Measurements from ENCODE around the gene PSD2.

PSD2 gene

DNA sequence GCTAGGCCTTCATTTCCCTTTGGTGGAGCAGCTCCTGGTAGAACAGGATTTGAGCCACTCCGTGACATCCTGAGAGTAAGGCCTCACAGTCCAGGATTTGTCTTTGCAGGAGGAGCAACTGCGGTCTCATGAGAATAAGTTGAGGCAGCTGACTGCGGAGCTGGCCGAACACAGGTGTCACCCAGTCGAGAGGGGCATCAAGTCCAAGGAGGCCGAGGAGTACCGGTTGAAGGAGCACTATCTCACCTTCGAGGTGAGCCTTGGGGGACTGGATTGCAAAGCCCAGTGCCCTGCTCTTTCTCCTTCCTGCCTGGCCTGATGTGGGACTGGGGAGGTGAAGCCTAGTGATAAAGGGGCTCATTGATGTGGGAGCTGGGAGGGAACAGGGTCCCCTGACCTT, 44.3 kb downstream of the PSD2 start:
- DNase-seq, result no peak

GRCh38 chr5:139841549-139841948, 45.9 kb downstream of the PSD2 start:
- DNase-seq, result no peak

GRCh38 chr5:139842321-139842720, 46.7 kb downstream of the PSD2 start:
- no peak for DNase-seq

DNA sequence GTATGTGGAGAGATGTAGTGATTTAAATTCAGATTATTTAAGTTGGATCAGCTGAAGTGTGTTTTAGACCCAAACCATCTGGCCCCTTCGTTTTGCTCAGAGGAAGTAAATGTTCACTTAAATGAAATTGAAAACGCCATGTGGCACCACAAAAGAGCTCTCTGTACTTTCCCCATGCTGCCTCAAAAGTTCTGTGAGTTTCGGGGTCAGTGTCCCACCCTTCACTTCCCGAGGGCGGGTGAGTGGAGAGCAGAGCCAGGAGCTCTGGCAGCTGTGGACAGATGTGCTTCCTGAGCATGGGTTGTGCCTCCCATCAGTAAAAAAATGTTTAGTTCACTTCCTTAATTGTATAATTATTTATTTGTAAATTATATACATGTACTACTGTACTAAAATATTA, 48.4 kb downstream of the PSD2 start:
- DNase-seq, result no peak

DNA sequence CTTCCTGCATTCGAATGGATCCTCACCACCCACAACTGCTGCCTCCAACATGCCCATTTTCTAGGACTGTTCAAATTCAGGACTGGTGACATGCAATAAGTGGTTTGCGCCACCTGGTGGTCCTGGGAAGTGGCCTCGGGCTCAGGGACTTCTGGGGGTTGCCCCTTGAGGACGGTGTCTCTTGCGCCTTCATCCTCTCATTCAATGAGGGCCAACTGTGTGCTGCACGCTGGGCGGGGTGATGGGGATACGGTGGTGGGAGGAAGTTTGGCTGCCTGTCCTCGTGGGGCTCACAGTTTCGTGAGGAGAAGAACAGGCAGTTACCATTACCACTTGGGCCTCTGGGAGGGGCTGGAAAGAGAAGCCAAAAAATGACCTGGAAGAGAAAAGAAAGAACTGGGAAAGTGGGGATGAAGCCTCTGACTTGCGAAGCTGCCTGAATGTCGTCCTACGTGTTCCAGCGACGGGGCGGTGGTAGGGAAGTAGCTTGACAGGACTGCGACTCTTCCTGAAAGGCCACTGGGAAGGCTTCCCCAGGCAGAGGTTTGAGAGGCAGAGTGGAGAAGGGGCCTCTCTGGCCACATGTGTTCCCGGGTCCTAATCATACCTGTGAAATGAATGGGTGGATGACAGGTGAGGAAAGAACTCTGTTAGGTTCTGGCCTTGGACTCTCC, 49.0 kb downstream of the PSD2 start:
- DNase-seq, result peak; percentile 77

DNA sequence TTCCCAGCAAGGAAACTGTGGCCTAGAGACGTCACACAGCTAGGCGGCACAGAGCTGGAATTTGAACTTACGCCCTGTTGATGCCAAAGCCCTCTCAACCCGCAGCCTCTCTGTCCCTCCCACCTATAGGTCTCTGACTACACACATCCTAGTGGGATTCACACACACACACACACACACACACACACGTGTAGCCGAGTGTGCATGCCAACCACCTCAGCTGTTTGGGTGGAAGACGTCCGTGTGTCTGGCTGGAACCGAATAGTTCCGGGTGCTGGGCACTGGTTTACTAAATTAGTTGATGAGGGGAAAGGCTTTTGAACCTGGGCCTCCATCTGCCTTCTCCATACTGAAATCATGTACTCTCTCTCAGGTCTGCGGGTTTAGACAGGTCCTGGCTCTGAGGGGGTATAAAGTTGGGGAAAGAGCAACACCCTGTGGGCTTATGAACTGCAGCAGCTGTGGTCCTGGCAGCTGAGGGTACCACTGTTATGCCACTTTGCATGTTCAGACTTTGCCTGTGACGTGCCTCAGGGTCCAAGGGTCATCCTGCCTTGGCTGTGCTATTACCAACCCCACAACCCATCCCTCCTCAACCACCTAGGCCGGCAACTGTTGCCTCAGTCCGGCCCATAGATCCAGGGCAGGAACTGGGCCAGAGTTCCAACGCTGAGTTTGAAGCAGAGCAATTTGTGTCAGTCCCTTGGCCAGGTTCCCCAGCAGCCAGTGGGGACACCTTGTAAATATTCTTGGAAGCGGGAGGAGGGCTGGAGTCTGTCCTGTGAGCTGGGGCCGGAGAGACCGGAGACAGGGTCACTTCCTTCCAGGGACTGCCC, 50.5 kb downstream of the PSD2 start:
- no peak for DNase-seq

- no peak for DNase-seq
These were observed 51.5 kb downstream of the PSD2 start for GRCh38 chr5:139847091-139847490.

DNA sequence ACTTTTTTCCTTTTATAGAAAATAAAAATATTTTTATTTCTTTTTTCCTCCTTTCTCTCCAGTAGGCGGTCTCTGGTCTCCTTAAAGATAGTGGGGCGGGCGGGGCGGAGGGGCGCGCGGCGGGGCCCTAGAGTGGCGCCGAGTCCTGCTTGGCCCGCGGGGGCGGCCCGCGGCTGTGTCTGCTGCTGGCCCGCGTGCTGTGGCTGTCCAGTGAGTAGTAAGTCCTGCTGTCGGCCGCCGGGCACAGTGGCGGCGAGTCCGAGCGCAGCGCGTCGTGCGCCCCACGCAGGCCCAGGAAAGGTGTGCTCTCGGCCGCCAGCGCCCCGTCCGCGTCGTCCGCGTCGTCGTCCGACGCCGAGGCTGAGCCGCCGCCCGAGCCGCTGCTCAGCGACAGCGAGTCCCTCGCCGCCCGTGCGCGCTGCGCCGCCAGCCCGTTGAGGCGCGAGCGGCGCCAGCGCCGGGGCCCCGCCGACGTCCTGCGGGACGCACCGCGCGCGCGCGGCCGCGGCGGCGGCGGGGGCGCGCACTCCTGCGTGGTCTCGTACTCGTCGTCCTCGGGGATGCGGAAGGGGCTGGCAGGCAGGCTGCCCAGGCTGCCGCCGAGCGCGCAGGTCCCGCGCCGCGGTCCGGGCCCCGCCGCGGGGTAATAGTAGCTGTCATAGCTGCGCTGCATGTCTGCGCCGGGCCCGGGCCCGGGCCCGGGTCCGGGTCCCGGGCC, 52.3 kb downstream of the PSD2 start:
- peak; percentile 84 for DNase-seq

DNA sequence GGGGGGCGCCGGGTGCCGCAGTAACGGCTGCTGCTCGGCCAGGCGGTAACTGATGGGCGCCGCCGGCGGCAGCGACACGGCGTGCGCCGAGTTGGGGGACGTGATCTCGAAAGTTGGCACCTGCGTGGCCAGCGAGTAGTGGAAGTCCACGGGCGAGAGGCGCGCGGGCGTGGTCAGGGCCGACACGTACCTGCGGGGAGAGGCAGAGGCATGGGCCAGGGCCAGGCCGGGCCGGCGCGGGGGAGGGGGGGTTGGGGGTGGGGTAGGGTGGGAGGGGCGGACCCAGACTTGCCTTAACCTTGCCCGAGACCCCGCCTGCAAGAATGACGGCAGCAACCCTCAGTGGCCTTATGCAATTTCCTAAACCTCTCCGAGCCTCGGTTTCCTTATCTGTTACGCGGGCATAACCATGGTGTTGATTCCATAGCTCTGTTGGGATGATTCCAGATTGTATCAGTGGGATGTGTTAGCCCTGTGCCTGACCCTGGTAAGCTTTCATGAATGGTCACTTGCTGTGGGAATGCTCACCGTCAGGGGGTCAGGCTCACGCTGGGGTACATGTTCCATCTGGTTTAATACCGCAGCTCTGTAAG, 53.0 kb downstream of the PSD2 start:
- peak; percentile 44 for DNase-seq

GRCh38 chr5:139849501-139849900, 53.9 kb downstream of the PSD2 start:
- no peak for DNase-seq

DNA sequence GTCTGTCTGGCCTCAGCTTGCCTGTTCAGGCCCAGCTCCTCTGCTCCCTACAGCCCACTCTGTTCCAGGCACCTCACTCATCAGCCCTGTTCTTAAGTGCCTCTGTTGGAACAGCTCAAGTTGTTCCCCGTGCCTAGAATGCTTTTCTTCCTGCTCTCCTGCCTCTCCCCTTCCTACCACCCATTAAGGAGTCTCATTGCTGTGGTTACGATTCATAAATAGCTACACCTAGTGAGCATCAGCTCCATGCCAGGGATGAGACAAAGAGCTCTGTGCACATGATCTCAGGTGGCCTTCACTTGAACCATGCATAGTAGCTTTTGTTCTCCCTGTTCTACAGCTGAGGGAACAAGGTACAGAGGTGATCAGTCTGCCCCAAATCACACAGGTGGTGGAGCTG, 54.3 kb downstream of the PSD2 start:
- DNase-seq, result no peak

GRCh38 chr5:139850423-139851016, 54.9 kb downstream of the PSD2 start:
- DNase-seq, result no peak

- no peak for DNase-seq
These were observed 56.0 kb downstream of the PSD2 start for GRCh38 chr5:139851558-139851957.

GRCh38 chr5:139852696-139853095, 57.1 kb downstream of the PSD2 start:
- DNase-seq, result no peak

- DNase-seq, result no peak
These were observed 58.5 kb downstream of the PSD2 start for GRCh38 chr5:139854029-139854605.

GRCh38 chr5:139854953-139855352, 59.3 kb downstream of the PSD2 start:
- DNase-seq, result no peak

- DNase-seq, result no peak
These were observed 59.8 kb downstream of the PSD2 start for GRCh38 chr5:139855451-139855850.

- DNase-seq, result no peak
These were observed 60.4 kb downstream of the PSD2 start for GRCh38 chr5:139855946-139856540.

- DNase-seq, result no peak
These were observed 61.1 kb downstream of the PSD2 start for GRCh38 chr5:139856714-139857113.

DNA sequence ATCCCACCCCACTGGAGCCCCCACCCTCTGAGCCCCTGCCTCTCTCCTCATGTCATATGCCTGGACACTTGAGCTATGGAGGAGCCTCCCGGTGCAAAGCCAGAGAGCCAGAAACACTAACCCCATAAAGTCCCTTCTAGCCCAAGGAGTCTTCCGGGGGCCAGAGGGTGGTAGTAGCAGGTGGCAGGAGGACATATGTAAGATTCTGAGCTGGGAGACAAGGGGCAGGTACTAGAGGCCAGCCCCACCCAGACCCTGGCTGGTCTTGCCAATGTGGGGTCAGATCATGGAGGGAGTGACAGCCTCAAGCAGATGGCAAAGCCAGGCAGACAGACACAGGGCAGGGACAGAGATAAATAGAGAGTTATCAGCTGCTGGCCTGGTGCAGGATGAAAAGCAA, 63.4 kb downstream of the PSD2 start:
- DNase-seq, result no peak

DNA sequence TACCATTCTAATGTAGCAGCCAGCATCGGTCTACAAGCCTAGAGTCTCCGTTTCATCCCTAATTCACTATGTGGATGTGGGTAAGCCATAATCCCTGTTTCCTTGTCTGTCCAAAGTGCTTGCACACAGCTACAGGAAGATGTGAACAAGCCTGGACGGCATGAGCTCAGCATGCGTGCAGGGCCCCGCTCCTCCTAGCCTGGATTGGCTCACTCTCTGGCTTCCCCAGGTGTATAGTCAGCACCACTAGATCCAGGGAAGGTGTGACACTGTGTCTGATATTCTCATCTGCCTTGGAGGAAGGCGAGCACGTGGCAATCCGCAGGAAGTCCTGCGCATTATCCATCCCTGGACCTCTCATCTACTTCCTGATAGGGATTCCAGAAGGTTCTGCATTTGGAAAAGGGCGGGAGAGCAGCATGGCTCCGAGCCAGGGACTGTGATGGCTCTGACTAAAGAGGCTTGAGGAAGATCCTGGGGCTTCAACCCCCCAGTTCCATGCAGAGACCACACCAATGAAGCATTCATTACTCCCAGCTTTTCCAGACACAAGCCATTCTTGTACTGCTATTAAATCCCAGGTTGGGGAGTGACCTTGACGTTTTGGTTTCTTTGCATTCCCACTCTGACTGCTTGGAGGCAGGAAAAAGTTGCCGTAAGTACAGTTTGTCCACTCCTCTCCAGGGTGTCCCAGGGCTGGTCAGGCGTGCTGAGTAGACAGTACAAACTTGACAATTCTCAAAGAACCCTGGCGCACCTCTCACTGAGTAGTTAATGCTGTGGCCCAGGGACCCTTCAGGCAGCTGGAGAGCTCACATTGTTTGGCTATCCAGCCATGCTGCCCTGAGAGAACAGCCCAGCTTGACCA, 65.6 kb downstream of the PSD2 start:
- no peak for DNase-seq

All from activated naive CD4-positive, alpha-beta T cell treated with anti-CD3 and anti-CD28 coated beads, Interleukin-2, amount 50 U/mL, for 16 hours (primary cell).